K562 (cell line): ENCODE results near the gene KAZN. TPM values are rescaled to one million over a fixed set of nuclear protein-coding genes. Genes with fewer than 3 reads are reported as not detected.

Experiments used
- ATAC-seq: fragments of 200-7000 bp; cut with Tn5 transposase; 3 replicates; pipeline ENCODE4 v1.9.1; 2020; ENCODE audit warnings: moderate library complexity
- BruUV-seq: library from RNA; stranded (reverse); fragments of 400-500 nt; replicated peaks from 2 replicates; lab custom pipeline; 2021; lab: Mats Ljungman, UMichigan
- CTCF ChIA-PET: fragments of 300-600 bp; formaldehyde crosslinking; extraction: SDS; loops from one replicate; lab custom pipeline; 2021; ENCODE audit warnings: low intra/inter-chr PET ratio; lab: Yijun Ruan, JAX
- POLR2A ChIA-PET: fragments of 300-600, 350-650 bp; sonication (Branson Sonifier 250); formaldehyde crosslinking; extraction: SDS; loops from one replicate; lab custom pipeline; 2021; ENCODE audit warnings: antibody characterized with exemption, inconsistent platforms; lab: Yijun Ruan, JAX
- DNase-seq, 4 experiments: peaks; one replicate each; pipeline versions ENCODE4 v3.0.0 to v3.0.0-alpha.2; 2011 to 2018; ENCODE audit warnings: low spot score in 3 of 4, mixed read lengths in 3 of 4; ENCODE audit errors: extremely low read depth in 1 of 4
- FAIRE-seq: peaks from 2 replicates; lab custom pipeline; 2011; peaks lifted over from hg19 to GRCh38; lab: Jason Lieb, UNC
- H2AFZ ChIP-seq: 2 replicates; pipeline ENCODE4 v1.6.0; 2011; ENCODE audit warnings: low read depth, low read length, control low read depth, inconsistent platforms
- H3K27ac ChIP-seq: fragments of 200-600 bp; 3 replicates; pipeline ENCODE4 v1.8.0; 2011; ENCODE audit warnings: low read depth, mild to moderate bottlenecking, control low read depth, inconsistent platforms, low read length, moderate library complexity, mixed read lengths; ENCODE audit errors: extremely low read depth
- H3K27me3 ChIP-seq, 2 experiments: fragments of 300-600 bp in 1 of 2; 2 replicates in 1 of 2; 3 replicates in 1 of 2; pipeline versions ENCODE4 v1.6.0 to v1.8.0; 2011; ENCODE audit warnings: inconsistent platforms in 2 of 2, low read length in 2 of 2, mild to moderate bottlenecking in 1 of 2, mixed read lengths in 1 of 2, moderate library complexity in 1 of 2; ENCODE audit not compliant: control insufficient read depth in 2 of 2, insufficient read depth in 2 of 2
- H3K36me3 ChIP-seq: fragments of 300-600 bp; 3 replicates; pipeline ENCODE4 v1.8.0; 2011; ENCODE audit warnings: mild to moderate bottlenecking, low read length, inconsistent platforms; ENCODE audit not compliant: control insufficient read depth, insufficient read depth
- H3K4me1 ChIP-seq, 2 experiments: fragments of 200-600 bp in 1 of 2; replicated peaks in 1 of 2; 2 replicates in 1 of 2; 3 replicates in 1 of 2; pipeline versions ENCODE4 v1.5.1 to v1.8.0; 2011; ENCODE audit warnings: inconsistent platforms in 2 of 2, low read length in 2 of 2, mild to moderate bottlenecking in 1 of 2, mixed read lengths in 1 of 2, moderate library complexity in 1 of 2; ENCODE audit not compliant: control insufficient read depth in 2 of 2, insufficient read depth in 2 of 2
- H3K4me2 ChIP-seq: 2 replicates; pipeline ENCODE4 v1.6.1; 2011; ENCODE audit warnings: low read length, control low read depth, inconsistent platforms, mixed read lengths; ENCODE audit not compliant: insufficient read depth
- H3K4me3 ChIP-seq: fragments of 200-600 bp; sonication (generic), shearing (Covaris generic); 2 replicates; pipeline ENCODE4 v1.5.1; 2016; ENCODE audit warnings: control low read depth, inconsistent platforms
- H3K79me2 ChIP-seq: fragments of 200-600 bp; 3 replicates; pipeline ENCODE4 v1.8.0; 2011; ENCODE audit warnings: low read length, inconsistent platforms; ENCODE audit not compliant: control insufficient read depth, insufficient read depth
- H3K9ac ChIP-seq, 2 experiments: 2 replicates each; pipeline versions ENCODE4 v1.6.0 to v1.6.1; 2011; ENCODE audit warnings: low read depth in 2 of 2, low read length in 2 of 2, control low read depth in 1 of 2, inconsistent platforms in 1 of 2, mild to moderate bottlenecking in 1 of 2, mixed read lengths in 1 of 2; ENCODE audit not compliant: insufficient read depth in 1 of 2
- H3K9me1 ChIP-seq: one replicate; pipeline ENCODE4 v1.6.0; 2011; ENCODE audit warnings: inconsistent platforms, mild to moderate bottlenecking, low read length, moderate library complexity; ENCODE audit not compliant: control insufficient read depth, insufficient read depth
- H3K9me3 ChIP-seq: replicated peaks from 2 replicates; pipeline ENCODE4 v1.5.1; 2011; ENCODE audit warnings: low read depth, low read length, inconsistent platforms; ENCODE audit not compliant: control insufficient read depth, insufficient read depth
- H4K20me1 ChIP-seq: replicated peaks from 2 replicates; pipeline ENCODE4 v1.6.1; 2011; ENCODE audit warnings: low read length, inconsistent platforms, mixed read lengths; ENCODE audit not compliant: control insufficient read depth, insufficient read depth
- ARID1B ChIP-seq: fragments of 450-650 bp; IDR thresholded peaks from 2 replicates; pipeline ENCODE4 v1.6.1; 2016; ENCODE audit warnings: antibody characterized with exemption, mild to moderate bottlenecking, inconsistent platforms
- ARID2 ChIP-seq: fragments of 450-650 bp; IDR thresholded peaks from 2 replicates; pipeline ENCODE4 v1.6.1; 2017; ENCODE audit warnings: antibody characterized with exemption, mild to moderate bottlenecking
- ELF4 ChIP-seq: fragments of 450-650 bp; formaldehyde crosslinking; IDR thresholded peaks from 2 replicates; pipeline ENCODE4 v1.4.0; 2022; ENCODE audit warnings: missing genetic modification characterization
- EP300 ChIP-seq: IDR thresholded peaks from 2 replicates; pipeline ENCODE4 v1.6.1; 2012; ENCODE audit warnings: low read length, improper control_type of control experiment
- XRCC5 ChIP-seq: fragments of 200-400 bp; formaldehyde crosslinking; IDR thresholded peaks from 2 replicates; pipeline ENCODE4 v1.6.1; 2017; ENCODE audit warnings: low read depth, mild to moderate bottlenecking, low read length
- ZFP36 ChIP-seq: fragments of 150-350 bp; IDR thresholded peaks from 2 replicates; pipeline ENCODE4 v1.6.1; 2018; ENCODE audit warnings: low read length, low read depth; ENCODE audit not compliant: partially characterized antibody
- ZNF347 ChIP-seq: fragments of 450-650 bp; formaldehyde crosslinking; IDR thresholded peaks from 2 replicates; pipeline ENCODE4 v1.4.0; 2020; ENCODE audit warnings: low read depth, mild to moderate bottlenecking, moderate library complexity
- WGBS: fragments of 100-300 bp; shearing (Covaris generic); methylation state at CpG from one replicate; pipeline ENCODE4 v1.1.6; 2016; ENCODE audit warnings: low coverage, mixed read lengths; ENCODE audit not compliant: insufficient coverage; ENCODE audit errors: missing lambda C conversion rate; 5-methylcytosine and 5-hydroxymethylcytosine counted together
- in situ Hi-C: fragments of 300-500 bp; cut with MboI; formaldehyde crosslinking; loops from 4 replicates; pipeline ENCODE4 v1.15.0; 2018; ENCODE audit warnings: inconsistent platforms, mixed read lengths
- intact Hi-C: fragments of 100-400 bp; cut with micrococcal nuclease; formaldehyde crosslinking; loops from 2 replicates; pipeline ENCODE4 v1.14.2; 2022
- polyA plus RNA-seq, 8 experiments: library from polyadenylated mRNA; depleted of rRNA in 4 of 8; stranded (reverse) in 5 of 8; unstranded in 3 of 8; fragments of >200 nt; fragmentation: Nextera tagmentation in 2 of 8; fragmentation: Illumina TruSeq in 1 of 8; extraction: Ambion mirVana in 2 of 8; extraction: Trizol in 1 of 8; gene quantifications; 2 replicates each; pipeline versions ENCODE4 v1.2.1 to v1.2.3, GENCODE V29; 2011 to 2014; ENCODE audit warnings: inconsistent platforms in 1 of 8, missing spikeins in 1 of 8
- total RNA-seq, 7 experiments: library from RNA; depleted of rRNA in 6 of 7; stranded (reverse); fragments of >200 nt in 6 of 7; fragmentation: Illumina TruSeq in 2 of 7; extraction: Trizol in 2 of 7; gene quantifications; 2 replicates each; pipeline versions ENCODE4 v1.2.1 to v1.2.3, GENCODE V29; 2011 to 2021; ENCODE audit warnings: low replicate concordance in 1 of 7
- TF ChIP-seq, protein P1 (sequence below): fragments of 250-450 bp; sonication (Bioruptor Pico); IDR thresholded peaks from 2 replicates; pipeline ENCODE4 v1.4.0; 2020; ENCODE audit warnings: mild to moderate bottlenecking, moderate library complexity, borderline replicate concordance

The KAZN gene
- total and polyA plus RNA-seq, 9 of the 15 experiments (the other 6 are each of a cell fraction or from before 2014, with no cell fraction given): 2.1 to 21.6 (median 5.4) TPM

- Histone ChIP-seq H3K4me1 (no peaks in the 10 kb centered on the region; a peak in 1 of 5 replicates), H3K36me3 (no peaks in the 10 kb centered on the region), H3K79me2 (no peaks in the 10 kb centered on the region), H3K4me3 (no peak overlapping the region), H4K20me1 (no peaks in the 10 kb centered on the region; the same call in 1 of the 2 replicates), H3K9me3 (no peaks in the 10 kb centered on the region), H3K9me1 (no peaks in the 10 kb centered on the region), H3K27me3 (peaks cover 46 to 59% of the 10 kb centered on the region in 2 experiments), H3K27ac (no peak overlapping the region), H2AFZ (no peak overlapping the region), H3K9ac (no peak overlapping the region), H3K4me2 (no peak overlapping the region)
- in situ Hi-C loops: no loop called here
- ChIA-PET CTCF (no interaction called here), POLR2A (interaction anchor here (1.2 to 1.4 kb wide), 2 partner anchors 9 to 12 kb away, joined by 3 read pairs; no protein-coding TSS in a partner anchor)
- no TSS peak for BruUV-seq
- DNase-seq: no peak
- no peak for FAIRE-seq
- TF ChIP-seq ARID1B (no peak), ELF4 (CRISPR knock-in tag) (no peak), ZFP36 (peak; percentile 61), XRCC5 (no peak), EP300 (no peak), ARID2 (no peak), ZNF347 (CRISPR knock-in tag) (no peak)
- TF ChIP-seq, protein P1, sequence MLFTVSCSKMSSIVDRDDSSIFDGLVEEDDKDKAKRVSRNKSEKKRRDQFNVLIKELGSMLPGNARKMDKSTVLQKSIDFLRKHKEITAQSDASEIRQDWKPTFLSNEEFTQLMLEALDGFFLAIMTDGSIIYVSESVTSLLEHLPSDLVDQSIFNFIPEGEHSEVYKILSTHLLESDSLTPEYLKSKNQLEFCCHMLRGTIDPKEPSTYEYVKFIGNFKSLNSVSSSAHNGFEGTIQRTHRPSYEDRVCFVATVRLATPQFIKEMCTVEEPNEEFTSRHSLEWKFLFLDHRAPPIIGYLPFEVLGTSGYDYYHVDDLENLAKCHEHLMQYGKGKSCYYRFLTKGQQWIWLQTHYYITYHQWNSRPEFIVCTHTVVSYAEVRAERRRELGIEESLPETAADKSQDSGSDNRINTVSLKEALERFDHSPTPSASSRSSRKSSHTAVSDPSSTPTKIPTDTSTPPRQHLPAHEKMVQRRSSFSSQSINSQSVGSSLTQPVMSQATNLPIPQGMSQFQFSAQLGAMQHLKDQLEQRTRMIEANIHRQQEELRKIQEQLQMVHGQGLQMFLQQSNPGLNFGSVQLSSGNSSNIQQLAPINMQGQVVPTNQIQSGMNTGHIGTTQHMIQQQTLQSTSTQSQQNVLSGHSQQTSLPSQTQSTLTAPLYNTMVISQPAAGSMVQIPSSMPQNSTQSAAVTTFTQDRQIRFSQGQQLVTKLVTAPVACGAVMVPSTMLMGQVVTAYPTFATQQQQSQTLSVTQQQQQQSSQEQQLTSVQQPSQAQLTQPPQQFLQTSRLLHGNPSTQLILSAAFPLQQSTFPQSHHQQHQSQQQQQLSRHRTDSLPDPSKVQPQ (CRISPR knock-in tag): no peak
- ATAC-seq: no peak
- 13% methylated on average over 4 of the region's 4 CpGs for WGBS
- intact Hi-C loops: loop anchor here (10.0 kb wide), 1 partner anchor 358 kb away; no protein-coding TSS in a partner anchor
Observed at GRCh38 chr1:14746393-14746792, 147.9 kb downstream of the KAZN start.
